HL-60 (cell line): Measurements from ENCODE around the gene LAMC2.

Experiments
- GABPA ChIP-seq: IDR thresholded peaks from 2 replicates; pipeline ENCODE4 v1.6.1; 2012; ENCODE audit warnings: low read depth
- POLR2AphosphoS5 ChIP-seq: IDR thresholded peaks from 2 replicates; pipeline ENCODE4 v1.6.1; 2012; ENCODE audit warnings: low read depth
- SPI1 ChIP-seq: IDR thresholded peaks from 2 replicates; pipeline ENCODE4 v1.6.1; 2012; ENCODE audit warnings: low read depth, mild to moderate bottlenecking, borderline replicate concordance
- TF ChIP-seq, protein P1 (sequence below): IDR thresholded peaks from one replicate; pipeline ENCODE4 v1.5.1; 2011; ENCODE audit warnings: low read length, control low read depth, inconsistent platforms; ENCODE audit not compliant: insufficient read depth
- TF ChIP-seq, protein P2 (sequence below): IDR thresholded peaks from 2 replicates; pipeline ENCODE4 v1.6.1; 2012; ENCODE audit warnings: low read depth; ENCODE audit not compliant: insufficient replicate concordance

DNA sequence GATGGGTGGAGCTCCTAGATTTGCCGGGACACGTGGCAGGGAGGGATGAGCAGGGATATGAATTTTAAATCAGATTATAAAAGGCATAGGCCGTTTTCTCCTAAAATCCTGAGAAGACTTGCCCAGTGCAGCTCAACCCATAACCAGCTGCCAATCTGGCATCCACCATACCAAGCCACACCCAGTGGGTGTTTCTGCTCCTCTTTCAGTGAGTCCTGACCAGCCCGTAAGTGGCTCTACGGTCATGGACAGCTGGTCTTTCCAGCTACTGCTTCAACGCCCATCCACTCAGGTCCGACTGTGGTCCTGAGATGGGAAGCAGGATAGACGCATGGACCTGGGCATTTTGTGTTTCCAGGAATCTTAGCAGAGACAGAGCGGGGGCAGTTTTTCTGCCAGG is 107.2 kb downstream of the LAMC2 start:
- TF ChIP-seq, protein P1, sequence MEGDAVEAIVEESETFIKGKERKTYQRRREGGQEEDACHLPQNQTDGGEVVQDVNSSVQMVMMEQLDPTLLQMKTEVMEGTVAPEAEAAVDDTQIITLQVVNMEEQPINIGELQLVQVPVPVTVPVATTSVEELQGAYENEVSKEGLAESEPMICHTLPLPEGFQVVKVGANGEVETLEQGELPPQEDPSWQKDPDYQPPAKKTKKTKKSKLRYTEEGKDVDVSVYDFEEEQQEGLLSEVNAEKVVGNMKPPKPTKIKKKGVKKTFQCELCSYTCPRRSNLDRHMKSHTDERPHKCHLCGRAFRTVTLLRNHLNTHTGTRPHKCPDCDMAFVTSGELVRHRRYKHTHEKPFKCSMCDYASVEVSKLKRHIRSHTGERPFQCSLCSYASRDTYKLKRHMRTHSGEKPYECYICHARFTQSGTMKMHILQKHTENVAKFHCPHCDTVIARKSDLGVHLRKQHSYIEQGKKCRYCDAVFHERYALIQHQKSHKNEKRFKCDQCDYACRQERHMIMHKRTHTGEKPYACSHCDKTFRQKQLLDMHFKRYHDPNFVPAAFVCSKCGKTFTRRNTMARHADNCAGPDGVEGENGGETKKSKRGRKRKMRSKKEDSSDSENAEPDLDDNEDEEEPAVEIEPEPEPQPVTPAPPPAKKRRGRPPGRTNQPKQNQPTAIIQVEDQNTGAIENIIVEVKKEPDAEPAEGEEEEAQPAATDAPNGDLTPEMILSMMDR: no peak
- TF ChIP-seq, protein P2, sequence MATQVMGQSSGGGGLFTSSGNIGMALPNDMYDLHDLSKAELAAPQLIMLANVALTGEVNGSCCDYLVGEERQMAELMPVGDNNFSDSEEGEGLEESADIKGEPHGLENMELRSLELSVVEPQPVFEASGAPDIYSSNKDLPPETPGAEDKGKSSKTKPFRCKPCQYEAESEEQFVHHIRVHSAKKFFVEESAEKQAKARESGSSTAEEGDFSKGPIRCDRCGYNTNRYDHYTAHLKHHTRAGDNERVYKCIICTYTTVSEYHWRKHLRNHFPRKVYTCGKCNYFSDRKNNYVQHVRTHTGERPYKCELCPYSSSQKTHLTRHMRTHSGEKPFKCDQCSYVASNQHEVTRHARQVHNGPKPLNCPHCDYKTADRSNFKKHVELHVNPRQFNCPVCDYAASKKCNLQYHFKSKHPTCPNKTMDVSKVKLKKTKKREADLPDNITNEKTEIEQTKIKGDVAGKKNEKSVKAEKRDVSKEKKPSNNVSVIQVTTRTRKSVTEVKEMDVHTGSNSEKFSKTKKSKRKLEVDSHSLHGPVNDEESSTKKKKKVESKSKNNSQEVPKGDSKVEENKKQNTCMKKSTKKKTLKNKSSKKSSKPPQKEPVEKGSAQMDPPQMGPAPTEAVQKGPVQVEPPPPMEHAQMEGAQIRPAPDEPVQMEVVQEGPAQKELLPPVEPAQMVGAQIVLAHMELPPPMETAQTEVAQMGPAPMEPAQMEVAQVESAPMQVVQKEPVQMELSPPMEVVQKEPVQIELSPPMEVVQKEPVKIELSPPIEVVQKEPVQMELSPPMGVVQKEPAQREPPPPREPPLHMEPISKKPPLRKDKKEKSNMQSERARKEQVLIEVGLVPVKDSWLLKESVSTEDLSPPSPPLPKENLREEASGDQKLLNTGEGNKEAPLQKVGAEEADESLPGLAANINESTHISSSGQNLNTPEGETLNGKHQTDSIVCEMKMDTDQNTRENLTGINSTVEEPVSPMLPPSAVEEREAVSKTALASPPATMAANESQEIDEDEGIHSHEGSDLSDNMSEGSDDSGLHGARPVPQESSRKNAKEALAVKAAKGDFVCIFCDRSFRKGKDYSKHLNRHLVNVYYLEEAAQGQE: no peak
- no peak for TF ChIP-seq POLR2AphosphoS5
- TF ChIP-seq GABPA: no peak
- TF ChIP-seq SPI1: no peak
